ENCODE results near the gene C2orf69.

The C2orf69 gene

GRCh38 chr2:199914372-199914958, 3.4 kb downstream of the C2orf69 start:
- DNase-seq (ENCODE audit: low spot score), result no peak

GRCh38 chr2:199916980-199917379, 5.9 kb downstream of the C2orf69 start:
- no peak for DNase-seq (ENCODE audit: low spot score)

- no peak for DNase-seq (ENCODE audit: low spot score)
These were observed 11.8 kb downstream of the C2orf69 start for GRCh38 chr2:199922856-199923255.

- DNase-seq (ENCODE audit: low spot score), result no peak
These were observed 12.8 kb downstream of the C2orf69 start for GRCh38 chr2:199923924-199924323.

GRCh38 chr2:199926806-199927205, 15.7 kb downstream of the C2orf69 start:
- DNase-seq (ENCODE audit: low spot score), result no peak

GRCh38 chr2:199928226-199928625, 17.1 kb downstream of the C2orf69 start:
- DNase-seq (ENCODE audit: low spot score), result no peak

- no peak for DNase-seq (ENCODE audit: low spot score)
These were observed 17.5 kb downstream of the C2orf69 start for GRCh38 chr2:199928626-199929025.

GRCh38 chr2:199929262-199929661, 18.2 kb downstream of the C2orf69 start:
- no peak for DNase-seq (ENCODE audit: low spot score)

- DNase-seq (ENCODE audit: low spot score), result no peak
These were observed 21.3 kb downstream of the C2orf69 start for GRCh38 chr2:199932312-199932855.

GRCh38 chr2:199933466-199933865, 22.4 kb downstream of the C2orf69 start:
- DNase-seq (ENCODE audit: low spot score), result no peak

GRCh38 chr2:199936554-199936953, 25.5 kb downstream of the C2orf69 start:
- no peak for DNase-seq (ENCODE audit: low spot score)

GRCh38 chr2:199940373-199940772, 29.3 kb downstream of the C2orf69 start:
- no peak for DNase-seq (ENCODE audit: low spot score)

- no peak for DNase-seq (ENCODE audit: low spot score)
These were observed 32.3 kb downstream of the C2orf69 start for GRCh38 chr2:199943373-199943772.

- DNase-seq (ENCODE audit: low spot score), result no peak
These were observed 35.1 kb downstream of the C2orf69 start for GRCh38 chr2:199946196-199946595.

- no peak for DNase-seq (ENCODE audit: low spot score)
These were observed 35.7 kb downstream of the C2orf69 start for GRCh38 chr2:199946836-199947235.

GRCh38 chr2:199950396-199950795, 39.3 kb downstream of the C2orf69 start:
- no peak for DNase-seq (ENCODE audit: low spot score)

GRCh38 chr2:199951023-199951422, 39.9 kb downstream of the C2orf69 start:
- no peak for DNase-seq (ENCODE audit: low spot score)

- no peak for DNase-seq (ENCODE audit: low spot score)
These were observed 43.9 kb downstream of the C2orf69 start for GRCh38 chr2:199955007-199955338.

GRCh38 chr2:199955339-199956061, 44.4 kb downstream of the C2orf69 start, which contains the start of the genes MAIP1 and TYW5:
MAIP1 (plus strand) TSS chr2:199955582; CDS start chr2:199955799, 217 bp downstream.
TYW5 (minus strand) TSS chr2:199955491; CDS start chr2:199955470, 21 bp downstream.
- peak; percentile 94 for DNase-seq (ENCODE audit: low spot score)

GRCh38 chr2:199956062-199956380, 44.9 kb downstream of the C2orf69 start:
- no peak for DNase-seq (ENCODE audit: low spot score)

- DNase-seq (ENCODE audit: low spot score), result no peak
These were observed 46.9 kb downstream of the C2orf69 start for GRCh38 chr2:199958014-199958413.

GRCh38 chr2:199962203-199962602, 51.1 kb downstream of the C2orf69 start:
- no peak for DNase-seq (ENCODE audit: low spot score)

GRCh38 chr2:199966405-199966804, 55.3 kb downstream of the C2orf69 start:
- DNase-seq (ENCODE audit: low spot score), result no peak

- DNase-seq (ENCODE audit: low spot score), result no peak
These were observed 55.9 kb downstream of the C2orf69 start for GRCh38 chr2:199966976-199967375.

All from iPS-NIHi11 (cell line).